RWPE1 (cell line): ENCODE data around the gene MYH14.

Source experiments
- CTCF ChIA-PET: fragments of 350-600 bp; sonication (Branson Sonifier 250); formaldehyde crosslinking; extraction: SDS; loops from one replicate; lab custom pipeline; 2021; lab: Yijun Ruan, JAX
- POLR2A ChIA-PET: fragments of 400-600 bp; formaldehyde crosslinking; extraction: SDS; loops from one replicate; lab custom pipeline; 2020; ENCODE audit warnings: antibody characterized with exemption; ENCODE audit not compliant: low non-redundant PET; lab: Yijun Ruan, JAX
- DNase-seq: peaks from one replicate; pipeline ENCODE4 v3.0.0; 2012; ENCODE audit warnings: low spot score
- H3K27ac ChIP-seq: fragments of 450-650 bp; 2 replicates; pipeline ENCODE4 v1.5.1; 2017
- CTCF ChIP-seq: fragments of 450-650 bp; conservative IDR thresholded peaks from 2 replicates; pipeline ENCODE4 v1.5.1; 2017; ENCODE audit warnings: low read depth, mild to moderate bottlenecking

MYH14 gene

DNA sequence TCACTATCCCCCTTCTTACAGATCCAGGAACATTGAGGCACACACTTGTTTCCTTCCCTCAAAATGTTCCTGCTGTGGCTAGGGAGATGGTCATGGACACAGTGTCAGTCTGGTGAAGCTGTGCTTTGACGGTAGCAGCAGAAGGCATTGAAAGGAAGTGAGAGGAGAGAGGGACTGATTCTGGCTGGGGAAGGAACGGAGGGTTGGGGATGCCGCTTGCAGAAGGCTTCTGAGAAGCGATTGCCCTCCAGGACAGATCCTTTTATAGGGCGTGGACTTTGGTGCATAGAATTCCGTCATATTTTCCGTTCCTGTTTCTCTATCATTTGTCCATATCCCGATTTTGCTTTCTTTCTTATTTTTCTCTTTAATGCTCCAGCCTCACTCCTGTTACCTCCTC is 14.1 kb upstream of the MYH14 start:
- DNase-seq = no peak
- POLR2A ChIA-PET = no interaction called here
- no peak overlapping the region for H3K27ac ChIP-seq
- CTCF ChIA-PET = no interaction called here
- TF ChIP-seq CTCF = no peak

DNA sequence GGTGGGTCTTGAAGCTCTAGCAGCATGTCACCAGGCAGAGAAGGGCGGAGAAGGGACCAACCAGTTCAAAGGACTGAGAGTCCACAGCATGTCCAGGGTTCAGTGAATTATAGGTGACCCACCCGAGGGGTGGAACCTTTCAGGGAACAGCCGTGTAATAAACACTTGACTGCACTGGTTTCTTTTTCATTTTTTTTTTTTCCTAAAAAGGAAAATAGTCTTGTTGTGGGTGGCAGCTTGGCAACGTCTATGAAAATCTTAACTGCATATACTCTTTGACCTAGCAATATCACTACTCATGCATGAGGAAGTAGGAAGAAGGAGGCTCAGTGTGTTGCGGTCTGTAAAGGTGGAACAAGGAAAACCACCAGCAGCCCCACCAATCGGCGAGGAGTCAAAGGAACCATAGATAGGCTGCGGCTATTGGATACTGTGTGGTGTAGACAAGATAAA is 13.0 kb upstream of the MYH14 start:
- ChIA-PET CTCF (interaction anchor here (0.6 to 0.7 kb wide), 2 partner anchors 12 to 18 kb away, joined by 3 to 4 read pairs; no protein-coding TSS in a partner anchor), POLR2A (no interaction called here)
- no peak overlapping the region for H3K27ac ChIP-seq
- TF ChIP-seq CTCF = no peak
- no peak for DNase-seq

- DNase-seq = no peak
- TF ChIP-seq CTCF = no peak
- ChIA-PET CTCF (interaction anchor here (0.6 to 0.7 kb wide), 2 partner anchors 12 to 19 kb away, joined by 3 to 4 read pairs; no protein-coding TSS in a partner anchor), POLR2A (no interaction called here)
- H3K27ac ChIP-seq = no peak overlapping the region
These were observed 12.2 kb upstream of the MYH14 start for GRCh38 chr19:50191216-50191615.

DNA sequence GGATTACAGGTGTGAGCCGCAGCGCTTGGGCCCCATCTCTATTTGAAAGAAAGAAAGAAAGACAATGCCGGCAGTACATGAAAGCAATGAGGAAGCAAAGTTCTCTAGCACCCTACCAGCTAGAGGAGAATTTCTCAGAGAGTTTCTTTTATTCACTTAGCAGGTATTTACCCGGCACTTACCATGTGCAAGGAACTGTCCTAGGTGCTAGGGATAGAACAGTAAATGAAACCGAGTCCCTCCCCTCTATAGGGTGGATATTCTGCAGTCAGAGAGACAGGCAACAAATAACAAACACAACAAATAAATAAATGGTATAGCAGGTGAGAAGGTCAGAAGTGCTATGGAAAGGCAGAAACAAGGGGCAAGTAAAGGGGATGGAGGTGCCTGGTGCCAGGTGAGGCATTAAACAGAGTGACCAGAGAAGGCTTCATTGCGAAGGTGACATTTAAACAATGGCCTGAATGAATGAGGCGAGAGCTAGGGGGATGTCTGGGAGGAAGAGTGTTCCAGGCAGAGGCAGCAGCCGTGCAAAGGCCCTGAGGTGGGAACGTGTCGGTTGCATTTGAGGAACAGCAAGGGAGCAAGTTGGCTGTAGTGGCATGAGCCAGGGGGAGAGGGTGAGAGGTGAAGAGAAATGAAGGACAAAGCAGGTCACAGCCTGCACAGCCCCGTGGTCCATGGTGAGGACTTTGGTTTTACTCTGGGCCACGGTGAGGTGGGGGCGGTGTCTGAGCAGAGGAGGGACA is 10.8 kb upstream of the MYH14 start:
- no peak overlapping the region for H3K27ac ChIP-seq
- CTCF ChIA-PET = no interaction called here
- no peak for DNase-seq
- POLR2A ChIA-PET = no interaction called here
- TF ChIP-seq CTCF = no peak

- H3K27ac ChIP-seq = no peak overlapping the region
- no peak for TF ChIP-seq CTCF
- ChIA-PET CTCF (no interaction called here), POLR2A (interaction anchor here (0.6 kb wide), 1 partner anchor 1127 kb away, joined by 5 read pairs; no protein-coding TSS in a partner anchor)
- no peak for DNase-seq
These were observed 8.2 kb upstream of the MYH14 start for GRCh38 chr19:50195224-50195623.

DNA sequence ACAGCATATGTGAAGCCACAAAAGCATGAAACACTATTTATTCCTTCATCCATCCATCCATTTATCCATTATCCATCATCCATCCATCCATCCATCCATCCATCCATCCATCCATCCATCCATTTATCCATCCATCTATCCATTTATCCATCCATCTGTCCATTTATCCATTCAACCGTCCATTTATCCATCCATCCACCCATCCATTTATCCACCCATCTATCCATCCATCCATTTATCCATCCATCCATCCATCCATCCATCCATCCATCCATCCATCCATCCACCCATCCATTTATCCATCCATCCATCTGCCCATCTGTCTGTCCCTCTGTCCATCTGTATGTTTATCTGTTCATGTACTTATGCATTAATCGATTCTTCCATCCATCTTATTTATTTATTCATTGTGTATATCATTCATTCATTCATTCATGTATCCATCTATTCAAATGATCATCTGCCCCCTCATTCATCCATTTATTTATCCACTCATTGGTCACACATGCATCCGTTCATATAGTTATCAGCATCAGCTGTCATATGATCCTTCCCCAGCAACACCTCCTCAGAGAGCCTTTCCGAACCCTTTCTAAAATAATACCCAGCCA is 7.0 kb upstream of the MYH14 start:
- POLR2A ChIA-PET = no interaction called here
- no peak for TF ChIP-seq CTCF
- H3K27ac ChIP-seq = no peak overlapping the region
- CTCF ChIA-PET = no interaction called here
- DNase-seq = no peak
